AG04449 (cell line): ENCODE results near the gene IL17RB.

ENCODE experiments used
- CTCF ChIA-PET: fragments of 350-600 bp; formaldehyde crosslinking; extraction: SDS; loops from one replicate; lab custom pipeline; 2021; ENCODE audit warnings: antibody characterized with exemption; lab: Yijun Ruan, JAX
- POLR2A ChIA-PET: fragments of 400-600, 350-600 bp; formaldehyde crosslinking; extraction: SDS; loops from one replicate; lab custom pipeline; 2020; ENCODE audit warnings: antibody characterized with exemption, inconsistent platforms; lab: Yijun Ruan, JAX
- DNase-seq: peaks from one replicate; pipeline ENCODE4 v3.0.0-alpha.2; 2010; ENCODE audit warnings: low read depth, low spot score
- H3K4me3 ChIP-seq: 2 replicates; pipeline ENCODE4 v1.5.1; 2011; ENCODE audit warnings: low read depth, mild to moderate bottlenecking, control low read depth, low read length
- TF ChIP-seq, protein P1 (sequence below): IDR thresholded peaks from one replicate; pipeline ENCODE4 v1.5.1; 2011; ENCODE audit warnings: mild to moderate bottlenecking, moderate library complexity, low read length, control low read depth, inconsistent platforms; ENCODE audit not compliant: insufficient read depth; ENCODE audit errors: missing control alignments

The IL17RB gene

DNA sequence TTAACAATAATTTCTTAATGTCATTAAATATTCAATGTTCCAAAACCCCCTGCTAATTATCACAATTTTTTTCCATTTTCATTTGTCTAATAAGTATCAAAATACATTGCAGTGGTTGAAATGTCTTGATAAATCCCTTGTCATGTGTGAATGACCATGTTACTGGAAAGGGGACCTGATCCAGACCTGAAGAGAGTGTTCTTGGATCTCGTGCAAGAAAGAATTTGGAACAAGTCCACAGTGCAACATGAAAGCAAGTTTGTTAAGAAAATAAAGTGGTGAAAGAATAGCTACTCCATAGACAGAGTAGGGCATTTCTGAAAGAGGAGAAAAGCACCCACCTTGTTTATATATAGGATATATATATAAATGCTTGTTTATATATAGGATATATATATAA, 55.7 kb downstream of the IL17RB start:
- TF ChIP-seq, protein P1, sequence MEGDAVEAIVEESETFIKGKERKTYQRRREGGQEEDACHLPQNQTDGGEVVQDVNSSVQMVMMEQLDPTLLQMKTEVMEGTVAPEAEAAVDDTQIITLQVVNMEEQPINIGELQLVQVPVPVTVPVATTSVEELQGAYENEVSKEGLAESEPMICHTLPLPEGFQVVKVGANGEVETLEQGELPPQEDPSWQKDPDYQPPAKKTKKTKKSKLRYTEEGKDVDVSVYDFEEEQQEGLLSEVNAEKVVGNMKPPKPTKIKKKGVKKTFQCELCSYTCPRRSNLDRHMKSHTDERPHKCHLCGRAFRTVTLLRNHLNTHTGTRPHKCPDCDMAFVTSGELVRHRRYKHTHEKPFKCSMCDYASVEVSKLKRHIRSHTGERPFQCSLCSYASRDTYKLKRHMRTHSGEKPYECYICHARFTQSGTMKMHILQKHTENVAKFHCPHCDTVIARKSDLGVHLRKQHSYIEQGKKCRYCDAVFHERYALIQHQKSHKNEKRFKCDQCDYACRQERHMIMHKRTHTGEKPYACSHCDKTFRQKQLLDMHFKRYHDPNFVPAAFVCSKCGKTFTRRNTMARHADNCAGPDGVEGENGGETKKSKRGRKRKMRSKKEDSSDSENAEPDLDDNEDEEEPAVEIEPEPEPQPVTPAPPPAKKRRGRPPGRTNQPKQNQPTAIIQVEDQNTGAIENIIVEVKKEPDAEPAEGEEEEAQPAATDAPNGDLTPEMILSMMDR = no peak
- ChIA-PET CTCF (no interaction called here), POLR2A (no interaction called here)
- no peak for DNase-seq
- no peak overlapping the region for H3K4me3 ChIP-seq

DNA sequence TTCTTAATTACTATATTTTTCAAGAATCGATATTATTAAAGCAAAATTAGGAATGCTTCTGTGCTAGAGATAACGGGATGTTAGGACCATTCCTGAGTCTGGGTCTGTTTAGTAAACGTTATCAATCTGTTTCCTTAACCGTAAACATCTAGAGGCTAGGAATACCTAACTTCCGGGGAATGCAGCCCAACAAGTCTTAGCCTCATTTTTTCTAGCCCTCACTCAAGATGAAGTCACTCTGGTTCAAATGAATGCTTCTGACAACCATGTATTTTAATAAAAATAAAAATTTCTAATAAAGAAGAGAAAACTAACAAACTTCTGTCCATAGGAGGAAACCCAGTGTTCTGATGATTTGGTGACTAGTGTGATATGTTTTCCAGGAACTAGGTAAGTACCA, 56.3 kb downstream of the IL17RB start:
- no peak overlapping the region for H3K4me3 ChIP-seq
- CTCF ChIA-PET = no interaction called here
- DNase-seq = no peak
- POLR2A ChIA-PET = no interaction called here
- TF ChIP-seq, protein P1 = no peak

DNA sequence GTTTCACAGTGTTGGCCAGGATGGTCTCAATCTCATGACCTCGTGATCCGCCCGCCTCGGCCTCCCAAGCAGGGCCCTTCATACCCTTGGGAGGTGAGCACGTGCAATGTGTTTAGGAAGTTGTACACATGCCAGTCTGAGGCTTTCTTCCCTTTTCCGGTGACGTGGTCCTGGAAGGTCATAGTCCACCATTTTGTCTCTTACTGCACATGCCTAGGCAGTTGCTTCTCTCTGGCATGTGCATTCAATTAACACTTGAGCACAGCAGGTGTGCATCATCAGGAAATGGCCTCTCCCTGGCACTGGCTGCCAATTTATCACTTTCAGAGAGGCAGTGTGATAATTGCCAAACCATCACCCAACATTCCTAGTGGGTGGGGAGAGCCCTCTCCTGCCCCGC, 67.0 kb downstream of the IL17RB start:
- H3K4me3 ChIP-seq = no peak overlapping the region
- CTCF ChIA-PET = interaction anchor here (2.0 kb wide), 1 partner anchor 25 kb away, joined by 5 read pairs; no protein-coding TSS in a partner anchor
- DNase-seq = no peak
- POLR2A ChIA-PET = no interaction called here
- TF ChIP-seq, protein P1 = no peak
